RWPE1 (cell line): ENCODE results near the gene PCLO.
A peak's percentile ranks its signal among the peaks of the same experiment; 100 is the strongest.
"Not testable (repeated sequence)": the region's sequence is repeated elsewhere in the genome, so short reads cannot be mapped to it uniquely, and the experiment has no call there.

ENCODE experiments used
- CTCF ChIA-PET: fragments of 350-600 bp; sonication (Branson Sonifier 250); formaldehyde crosslinking; extraction: SDS; loops from one replicate; lab custom pipeline; 2021; lab: Yijun Ruan, JAX
- POLR2A ChIA-PET: fragments of 400-600 bp; formaldehyde crosslinking; extraction: SDS; loops from one replicate; lab custom pipeline; 2020; ENCODE audit warnings: antibody characterized with exemption; ENCODE audit not compliant: low non-redundant PET; lab: Yijun Ruan, JAX
- DNase-seq: peaks from one replicate; pipeline ENCODE4 v3.0.0; 2012; ENCODE audit warnings: low spot score
- H3K27ac ChIP-seq: fragments of 450-650 bp; 2 replicates; pipeline ENCODE4 v1.5.1; 2017
- CTCF ChIP-seq: fragments of 450-650 bp; conservative IDR thresholded peaks from 2 replicates; pipeline ENCODE4 v1.5.1; 2017; ENCODE audit warnings: low read depth, mild to moderate bottlenecking

The PCLO gene

GRCh38 chr7:83053965-83054364, 108.7 kb downstream of the PCLO start:
- H3K27ac ChIP-seq: no peak overlapping the region
- no peak for TF ChIP-seq CTCF
- POLR2A ChIA-PET: no interaction called here
- DNase-seq: no peak
- CTCF ChIA-PET: no interaction called here

DNA sequence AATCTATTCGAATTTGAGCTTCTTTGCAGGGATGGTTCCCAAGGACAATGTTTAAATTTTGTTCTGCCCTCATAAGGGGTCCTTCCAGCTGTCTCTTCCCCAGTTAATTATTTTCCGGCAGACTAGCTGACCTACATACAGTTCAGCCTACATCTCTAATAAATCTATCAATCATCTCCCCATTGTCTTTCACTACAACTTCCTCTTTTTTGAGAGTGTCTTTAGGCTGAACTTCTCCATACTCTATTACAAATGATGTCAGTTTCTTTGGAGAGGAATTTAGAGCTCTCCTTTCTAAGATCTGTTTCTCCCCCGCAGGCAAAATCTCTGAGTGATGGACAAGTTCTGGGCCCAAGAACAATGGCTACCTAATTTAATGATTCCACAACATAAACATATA, 122.2 kb downstream of the PCLO start:
- POLR2A ChIA-PET: no interaction called here
- CTCF ChIA-PET: no interaction called here
- no peak for TF ChIP-seq CTCF
- no peak for DNase-seq
- H3K27ac ChIP-seq: no peak overlapping the region

- no peak for TF ChIP-seq CTCF
- CTCF ChIA-PET: no interaction called here
- no peak for DNase-seq
- POLR2A ChIA-PET: interaction anchor here (0.7 kb wide), 1 partner anchor 456 kb away, joined by 3 read pairs; no protein-coding TSS in a partner anchor
- H3K27ac ChIP-seq: no peak overlapping the region
Observed at GRCh38 chr7:83038787-83039186, 123.9 kb downstream of the PCLO start.

GRCh38 chr7:83036721-83037380, 125.8 kb downstream of the PCLO start:
- ChIA-PET POLR2A (no interaction called here), CTCF (no interaction called here)
- no peak overlapping the region for H3K27ac ChIP-seq
- TF ChIP-seq CTCF: no peak
- DNase-seq: no peak

- TF ChIP-seq CTCF: no peak
- DNase-seq: no peak
- ChIA-PET POLR2A (no interaction called here), CTCF (no interaction called here)
- H3K27ac ChIP-seq: no peak overlapping the region
Observed at GRCh38 chr7:83036130-83036529, 126.6 kb downstream of the PCLO start.

- no peak overlapping the region for H3K27ac ChIP-seq
- no peak for TF ChIP-seq CTCF
- POLR2A ChIA-PET: no interaction called here
- DNase-seq: no peak
- CTCF ChIA-PET: interaction anchor here (0.7 kb wide), 1 partner anchor 999 kb away, joined by 4 read pairs; no protein-coding TSS in a partner anchor
Observed at GRCh38 chr7:83032195-83032594, 130.5 kb downstream of the PCLO start.

GRCh38 chr7:83023817-83024665, 138.6 kb downstream of the PCLO start:
- H3K27ac ChIP-seq, CTCF ChIA-PET, POLR2A ChIA-PET: not testable (repeated sequence)
- DNase-seq: peak; percentile 58
